Endothelial cell of coronary artery (primary cell): ENCODE results near the gene UBE2G1. TPM values are rescaled to one million over a fixed set of nuclear protein-coding genes. Genes with fewer than 3 reads are reported as not detected.

Experiments
- total RNA-seq: library from RNA; depleted of rRNA; stranded (reverse); fragments of >200 nt; gene quantifications from 2 replicates; pipeline ENCODE4 v1.2.3, GENCODE V29; 2014

Gene UBE2G1, protein sequence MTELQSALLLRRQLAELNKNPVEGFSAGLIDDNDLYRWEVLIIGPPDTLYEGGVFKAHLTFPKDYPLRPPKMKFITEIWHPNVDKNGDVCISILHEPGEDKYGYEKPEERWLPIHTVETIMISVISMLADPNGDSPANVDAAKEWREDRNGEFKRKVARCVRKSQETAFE
- 26.7 and 31.9 TPM in 2 replicates for total RNA-seq

DNA sequence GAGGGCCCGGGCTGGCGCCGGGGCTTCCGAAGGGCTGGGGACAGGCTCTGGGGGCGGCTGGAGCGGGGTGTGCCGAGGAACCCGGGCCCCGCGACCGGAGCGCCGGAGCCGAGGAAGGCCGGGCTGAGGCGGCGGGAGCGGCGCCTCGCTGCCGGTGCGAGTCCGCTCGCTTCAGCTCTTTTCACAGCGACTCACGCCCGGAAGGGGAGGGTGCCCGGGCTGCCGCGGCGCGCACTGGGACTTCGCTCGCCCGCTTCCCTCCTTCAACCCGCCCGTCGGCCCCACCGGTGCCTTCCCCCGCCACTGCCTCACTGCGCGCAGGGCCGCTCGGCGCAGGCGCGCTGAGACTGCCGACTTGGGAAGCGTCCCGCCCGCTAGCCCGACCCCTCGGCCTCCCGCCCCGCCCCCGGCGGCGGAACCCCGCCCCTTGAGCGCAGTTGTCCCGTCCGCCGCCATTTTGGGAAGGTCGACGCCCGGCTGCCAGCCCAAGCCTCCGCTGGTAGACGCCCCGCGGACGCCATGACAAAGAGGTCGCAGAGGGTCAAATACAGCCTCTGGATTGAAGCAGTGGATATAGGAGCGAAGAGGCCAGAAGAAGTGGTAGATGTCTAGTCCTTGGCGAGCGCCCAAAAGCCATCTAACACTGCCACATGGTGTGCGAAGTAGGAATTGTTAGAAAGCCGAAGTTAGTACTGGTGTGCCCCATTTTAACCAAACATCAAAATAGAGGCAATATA lies at the start of gene UBE2G1:
Gene UBE2G1, minus strand, starts transcription at position 349 of the 737 bp plus-strand sequence. CDS start 359 bp downstream, outside the sequence.

DNA sequence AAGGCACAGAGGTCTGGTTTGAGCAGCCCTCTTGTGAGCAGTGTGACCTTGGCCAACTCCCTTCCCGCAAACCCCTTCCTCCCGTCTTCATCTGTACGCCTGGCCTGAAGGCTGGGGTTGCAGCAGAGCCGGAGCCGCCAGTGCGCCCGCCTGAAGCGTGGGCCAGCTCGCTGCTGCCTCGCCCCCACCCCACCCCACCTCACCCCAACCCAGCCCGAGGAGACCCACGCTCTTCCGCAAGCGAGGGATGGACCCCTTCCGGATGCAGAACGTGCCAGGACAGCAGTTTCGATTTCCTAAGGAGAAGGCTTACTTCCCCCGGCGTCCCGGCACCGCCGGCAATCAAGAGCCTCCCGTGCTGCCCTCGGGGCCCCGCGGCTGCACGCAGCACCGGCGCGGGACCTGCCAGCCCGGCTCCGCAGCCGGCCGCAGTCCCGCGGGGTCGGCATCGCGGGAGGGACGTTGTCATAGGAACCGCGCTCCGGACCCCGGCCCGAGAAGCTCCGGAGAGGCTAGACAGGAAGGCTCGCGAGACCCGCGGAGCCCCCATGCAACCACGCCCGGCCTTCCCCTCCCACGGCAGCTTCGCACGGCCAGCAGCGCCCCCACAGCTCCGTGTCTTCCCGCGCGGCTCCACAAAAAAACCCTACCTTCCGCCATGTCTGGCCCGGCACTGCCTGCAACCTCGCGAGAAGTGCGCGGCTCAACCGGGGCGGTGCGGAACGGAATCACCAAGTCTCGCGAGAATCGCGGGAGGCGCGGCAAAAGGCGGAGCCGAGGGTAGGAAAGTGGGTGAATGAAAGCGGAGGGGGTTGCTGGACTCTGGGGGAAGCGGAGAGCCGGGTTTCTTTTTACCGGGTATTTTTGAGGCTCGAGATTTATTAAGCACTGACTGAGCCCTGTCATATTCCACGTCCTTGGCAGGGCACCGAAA lies 102.9 kb downstream of the UBE2G1 start, which contains the start of gene ANKFY1:
Gene ANKFY1, minus strand, starts transcription at position 698 of the 934 bp plus-strand sequence. Its CDS starts 38 bp downstream, at position 660.

Other genes with a start within 250 kb of the UBE2G1 start
- 28.1 and 31.8 TPM in 2 replicates for gene ZZEF1, start 223.6 kb downstream of the UBE2G1 start, total RNA-seq
- 20.9 and 36.0 TPM in 2 replicates for gene CYB5D2, start 223.5 kb downstream of the UBE2G1 start, total RNA-seq
- gene ANKFY1, start 102.7 kb downstream of the UBE2G1 start, total RNA-seq: 29.4 and 41.0 TPM in 2 replicates
- gene SPNS3, start 67.3 kb upstream of the UBE2G1 start, total RNA-seq: 0.09 TPM in 2 replicates
- gene SPNS2, start 132.2 kb upstream of the UBE2G1 start, total RNA-seq: 4.6 and 10.3 TPM in 2 replicates
- 53.6 and 61.1 TPM in 2 replicates for gene MYBBP1A, start 188.7 kb upstream of the UBE2G1 start, total RNA-seq
- gene GGT6, start 193.9 kb upstream of the UBE2G1 start, total RNA-seq: not detected in 2 replicates
- gene SMTNL2, start 217.9 kb upstream of the UBE2G1 start, total RNA-seq: under 0.01 TPM in 1 of 2 replicates, not detected in the other